WTC11 (cell line): ENCODE measurements around the gene PPP2R3A.

Experiments
- ELF4 ChIP-seq: sonication (generic); formaldehyde crosslinking; IDR thresholded peaks from 2 replicates; pipeline ENCODE4 v1.8.1; 2022; ENCODE audit warnings: low read depth, mild to moderate bottlenecking, moderate library complexity, missing genetic modification reagents
- NFYB ChIP-seq: sonication (generic); formaldehyde crosslinking; conservative IDR thresholded peaks from 2 replicates; pipeline ENCODE4 v1.8.0; 2022; ENCODE audit warnings: low read depth, missing genetic modification reagents
- RELA ChIP-seq: sonication (generic); formaldehyde crosslinking; IDR thresholded peaks from 2 replicates; pipeline ENCODE4 v1.8.1; 2022; ENCODE audit warnings: missing genetic modification reagents, mild to moderate bottlenecking, borderline replicate concordance
- ZNF232 ChIP-seq: sonication (generic); formaldehyde crosslinking; IDR thresholded peaks from 2 replicates; pipeline ENCODE4 v1.8.0; 2022; ENCODE audit warnings: mild to moderate bottlenecking, missing genetic modification reagents
- TF ChIP-seq, protein P1 (sequence below): fragments of 200-600 bp; IDR thresholded peaks from 2 replicates; pipeline ENCODE4 v1.8.0; 2022; ENCODE audit warnings: antibody characterized with exemption
- TF ChIP-seq, protein P2 (sequence below): sonication (generic); formaldehyde crosslinking; IDR thresholded peaks from 2 replicates; pipeline ENCODE4 v1.8.0; 2022; ENCODE audit warnings: mild to moderate bottlenecking, missing genetic modification reagents
- TF ChIP-seq, protein P3 (sequence below): sonication (generic); formaldehyde crosslinking; IDR thresholded peaks from 2 replicates; pipeline ENCODE4 v1.8.1; 2023; ENCODE audit warnings: mild to moderate bottlenecking, missing genetic modification reagents, moderate library complexity
- TF ChIP-seq, protein P4 (sequence below): sonication (generic); formaldehyde crosslinking; IDR thresholded peaks from 2 replicates; pipeline ENCODE4 v1.8.0; 2022; ENCODE audit warnings: mild to moderate bottlenecking, missing genetic modification reagents

DNA sequence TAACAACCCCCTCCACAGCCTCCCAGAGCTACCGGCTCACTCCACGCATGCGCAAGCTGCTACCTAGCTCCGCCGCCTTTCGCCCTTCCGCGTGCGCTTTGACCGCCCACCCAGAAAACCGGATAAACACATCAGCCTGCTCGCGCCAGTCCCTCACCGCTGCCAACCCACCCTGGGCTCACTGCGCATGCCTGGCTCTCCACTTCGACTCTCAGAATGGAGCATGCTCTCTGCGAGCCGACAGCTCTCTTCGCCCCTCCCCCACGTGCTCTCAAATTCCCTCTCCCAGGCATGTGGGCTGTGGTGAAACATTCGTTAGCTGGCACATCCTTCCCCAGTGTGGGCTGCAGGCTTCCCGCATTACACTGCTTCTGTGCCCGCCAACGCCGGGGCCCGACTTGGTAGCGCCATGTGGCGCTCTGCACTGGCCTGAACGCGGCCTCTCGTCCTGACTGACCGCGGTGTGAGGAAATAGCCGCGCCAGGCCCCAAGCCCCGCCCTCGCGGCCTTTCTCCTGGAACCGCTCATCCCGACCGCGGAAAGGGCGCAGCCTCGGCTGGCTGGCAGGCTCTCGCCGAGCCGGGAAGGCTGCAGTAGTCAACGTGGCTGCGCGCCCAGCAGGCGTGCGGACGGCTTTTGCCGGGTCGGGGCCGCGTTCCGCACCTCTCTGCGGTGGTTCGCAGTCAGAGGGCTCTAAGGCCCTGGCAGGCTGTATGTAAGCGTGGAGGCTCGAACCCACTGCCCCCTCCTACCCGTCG lies 231.1 kb downstream of the PPP2R3A start:
- TF ChIP-seq ELF4 (CRISPR knock-in tag) (peak; percentile 93; the same call in 1 of the 2 replicates), NFYB (CRISPR knock-in tag) (peak; percentile 37; the same call in 1 of the 2 replicates), RELA (CRISPR knock-in tag) (peak; percentile 93), ZNF232 (CRISPR knock-in tag) (peak; percentile 95)
- TF ChIP-seq, protein P1, sequence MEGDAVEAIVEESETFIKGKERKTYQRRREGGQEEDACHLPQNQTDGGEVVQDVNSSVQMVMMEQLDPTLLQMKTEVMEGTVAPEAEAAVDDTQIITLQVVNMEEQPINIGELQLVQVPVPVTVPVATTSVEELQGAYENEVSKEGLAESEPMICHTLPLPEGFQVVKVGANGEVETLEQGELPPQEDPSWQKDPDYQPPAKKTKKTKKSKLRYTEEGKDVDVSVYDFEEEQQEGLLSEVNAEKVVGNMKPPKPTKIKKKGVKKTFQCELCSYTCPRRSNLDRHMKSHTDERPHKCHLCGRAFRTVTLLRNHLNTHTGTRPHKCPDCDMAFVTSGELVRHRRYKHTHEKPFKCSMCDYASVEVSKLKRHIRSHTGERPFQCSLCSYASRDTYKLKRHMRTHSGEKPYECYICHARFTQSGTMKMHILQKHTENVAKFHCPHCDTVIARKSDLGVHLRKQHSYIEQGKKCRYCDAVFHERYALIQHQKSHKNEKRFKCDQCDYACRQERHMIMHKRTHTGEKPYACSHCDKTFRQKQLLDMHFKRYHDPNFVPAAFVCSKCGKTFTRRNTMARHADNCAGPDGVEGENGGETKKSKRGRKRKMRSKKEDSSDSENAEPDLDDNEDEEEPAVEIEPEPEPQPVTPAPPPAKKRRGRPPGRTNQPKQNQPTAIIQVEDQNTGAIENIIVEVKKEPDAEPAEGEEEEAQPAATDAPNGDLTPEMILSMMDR, result no peak
- TF ChIP-seq, protein P2, sequence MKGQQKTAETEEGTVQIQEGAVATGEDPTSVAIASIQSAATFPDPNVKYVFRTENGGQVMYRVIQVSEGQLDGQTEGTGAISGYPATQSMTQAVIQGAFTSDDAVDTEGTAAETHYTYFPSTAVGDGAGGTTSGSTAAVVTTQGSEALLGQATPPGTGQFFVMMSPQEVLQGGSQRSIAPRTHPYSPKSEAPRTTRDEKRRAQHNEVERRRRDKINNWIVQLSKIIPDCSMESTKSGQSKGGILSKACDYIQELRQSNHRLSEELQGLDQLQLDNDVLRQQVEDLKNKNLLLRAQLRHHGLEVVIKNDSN (CRISPR knock-in tag), result peak; percentile 85
- TF ChIP-seq, protein P3, sequence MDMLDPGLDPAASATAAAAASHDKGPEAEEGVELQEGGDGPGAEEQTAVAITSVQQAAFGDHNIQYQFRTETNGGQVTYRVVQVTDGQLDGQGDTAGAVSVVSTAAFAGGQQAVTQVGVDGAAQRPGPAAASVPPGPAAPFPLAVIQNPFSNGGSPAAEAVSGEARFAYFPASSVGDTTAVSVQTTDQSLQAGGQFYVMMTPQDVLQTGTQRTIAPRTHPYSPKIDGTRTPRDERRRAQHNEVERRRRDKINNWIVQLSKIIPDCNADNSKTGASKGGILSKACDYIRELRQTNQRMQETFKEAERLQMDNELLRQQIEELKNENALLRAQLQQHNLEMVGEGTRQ (CRISPR knock-in tag), result peak; percentile 81
- TF ChIP-seq, protein P4, sequence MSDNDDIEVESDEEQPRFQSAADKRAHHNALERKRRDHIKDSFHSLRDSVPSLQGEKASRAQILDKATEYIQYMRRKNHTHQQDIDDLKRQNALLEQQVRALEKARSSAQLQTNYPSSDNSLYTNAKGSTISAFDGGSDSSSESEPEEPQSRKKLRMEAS, result peak; percentile 100
